ENCODE data around the gene SLC7A5.
"Not testable (repeated sequence)": the region's sequence is repeated elsewhere in the genome, so short reads cannot be mapped to it uniquely, and the experiment has no call there.

Gene SLC7A5

GRCh38 chr16:87869061-87869878, at the start of gene SLC7A5:
Gene SLC7A5, minus strand, starts transcription at chr16:87869507. Its CDS starts 85 bp downstream, at chr16:87869422.
- DNase-seq (ENCODE audit: insufficient read length, low spot score); FAIRE-seq: not testable (repeated sequence)

- FAIRE-seq (no peak), DNase-seq (ENCODE audit: insufficient read length, low spot score) (no peak)
These were observed 49.0 kb upstream of the SLC7A5 start for GRCh38 chr16:87918338-87918737.

GRCh38 chr16:87917503-87917902, 48.2 kb upstream of the SLC7A5 start:
- FAIRE-seq (peak; percentile 99), DNase-seq (ENCODE audit: insufficient read length, low spot score) (no peak)

- FAIRE-seq (peak; percentile 46), DNase-seq (ENCODE audit: insufficient read length, low spot score) (no peak)
These were observed 45.5 kb upstream of the SLC7A5 start for GRCh38 chr16:87914812-87915211.

- not testable (repeated sequence) for FAIRE-seq; DNase-seq (ENCODE audit: insufficient read length, low spot score)
These were observed 44.9 kb upstream of the SLC7A5 start for GRCh38 chr16:87914021-87914725.

- FAIRE-seq; DNase-seq (ENCODE audit: insufficient read length, low spot score): not testable (repeated sequence)
These were observed 43.4 kb upstream of the SLC7A5 start for GRCh38 chr16:87912691-87913090.

- peak; percentile 64 for FAIRE-seq
- DNase-seq (ENCODE audit: insufficient read length, low spot score) = not testable (repeated sequence)
These were observed 41.9 kb upstream of the SLC7A5 start for GRCh38 chr16:87911106-87911763.

GRCh38 chr16:87909203-87909935, 40.1 kb upstream of the SLC7A5 start:
- DNase-seq (ENCODE audit: insufficient read length, low spot score) (peak; percentile 80), FAIRE-seq (peak; percentile 88)

- FAIRE-seq; DNase-seq (ENCODE audit: insufficient read length, low spot score): not testable (repeated sequence)
These were observed 38.8 kb upstream of the SLC7A5 start for GRCh38 chr16:87908101-87908500.

GRCh38 chr16:87905521-87905920, 36.2 kb upstream of the SLC7A5 start:
- DNase-seq (ENCODE audit: insufficient read length, low spot score); FAIRE-seq: not testable (repeated sequence)

GRCh38 chr16:87904963-87905362, 35.7 kb upstream of the SLC7A5 start:
- FAIRE-seq; DNase-seq (ENCODE audit: insufficient read length, low spot score): not testable (repeated sequence)

- DNase-seq (ENCODE audit: insufficient read length, low spot score); FAIRE-seq: not testable (repeated sequence)
These were observed 31.2 kb upstream of the SLC7A5 start for GRCh38 chr16:87900489-87900888.

- DNase-seq (ENCODE audit: insufficient read length, low spot score) (no peak), FAIRE-seq (no peak)
These were observed 28.5 kb upstream of the SLC7A5 start for GRCh38 chr16:87897521-87898505.

- DNase-seq (ENCODE audit: insufficient read length, low spot score); FAIRE-seq: not testable (repeated sequence)
These were observed 27.7 kb upstream of the SLC7A5 start for GRCh38 chr16:87896924-87897520.

GRCh38 chr16:87896176-87896890, 27.0 kb upstream of the SLC7A5 start:
- DNase-seq (ENCODE audit: insufficient read length, low spot score); FAIRE-seq: not testable (repeated sequence)

GRCh38 chr16:87895641-87896141, 26.4 kb upstream of the SLC7A5 start:
- DNase-seq (ENCODE audit: insufficient read length, low spot score) = no peak
- no peak for FAIRE-seq

- FAIRE-seq; DNase-seq (ENCODE audit: insufficient read length, low spot score): not testable (repeated sequence)
These were observed 24.7 kb upstream of the SLC7A5 start for GRCh38 chr16:87894005-87894404.

- FAIRE-seq (no peak), DNase-seq (ENCODE audit: insufficient read length, low spot score) (no peak)
These were observed 22.5 kb upstream of the SLC7A5 start for GRCh38 chr16:87891764-87892163.
